ENCODE data around the gene IFTAP.
A peak's percentile ranks its signal among the peaks of the same experiment; 100 is the strongest.

The IFTAP gene

GRCh38 chr11:36600180-36600579 is 5.9 kb downstream of the IFTAP start:
- no peak for DNase-seq

GRCh38 chr11:36601155-36601554 is 6.9 kb downstream of the IFTAP start:
- DNase-seq, result peak in 1 of 2 donors; percentile 50

- DNase-seq, result no peak
Measured at GRCh38 chr11:36602135-36602534, 7.8 kb downstream of the IFTAP start.

- no peak for DNase-seq
Measured at GRCh38 chr11:36605221-36606216, 11.2 kb downstream of the IFTAP start.

GRCh38 chr11:36608491-36609199 is 14.3 kb downstream of the IFTAP start:
- no peak for DNase-seq

GRCh38 chr11:36609383-36609782 is 15.1 kb downstream of the IFTAP start:
- no peak for DNase-seq

GRCh38 chr11:36615826-36616225 is 21.5 kb downstream of the IFTAP start:
- no peak for DNase-seq

GRCh38 chr11:36617543-36618362 is 23.5 kb downstream of the IFTAP start:
- no peak for DNase-seq

- no peak for DNase-seq
Measured at GRCh38 chr11:36618363-36619047, 24.2 kb downstream of the IFTAP start.

GRCh38 chr11:36619502-36619901 is 25.2 kb downstream of the IFTAP start:
- no peak for DNase-seq

- peak in 1 of 2 donors; percentile 66 for DNase-seq
Measured at GRCh38 chr11:36620246-36620645, 25.9 kb downstream of the IFTAP start.

GRCh38 chr11:36622431-36623136 is 28.3 kb downstream of the IFTAP start:
- DNase-seq, result peak; percentile 31 to 46

GRCh38 chr11:36623494-36623893 is 29.2 kb downstream of the IFTAP start:
- DNase-seq, result no peak

- no peak for DNase-seq
Measured at GRCh38 chr11:36627006-36627405, 32.7 kb downstream of the IFTAP start.

GRCh38 chr11:36627471-36627870 is 33.2 kb downstream of the IFTAP start:
- no peak for DNase-seq

- no peak for DNase-seq
Measured at GRCh38 chr11:36628141-36628540, 33.8 kb downstream of the IFTAP start.

- DNase-seq, result no peak
Measured at GRCh38 chr11:36628765-36629244, 34.5 kb downstream of the IFTAP start.

GRCh38 chr11:36631774-36632173 is 37.5 kb downstream of the IFTAP start:
- DNase-seq, result no peak

- DNase-seq, result no peak
Measured at GRCh38 chr11:36635066-36635862, 41.0 kb downstream of the IFTAP start.

GRCh38 chr11:36638556-36638955 is 44.3 kb downstream of the IFTAP start:
- DNase-seq, result no peak

All from inflammatory macrophage (primary cell).